ENCODE results near the gene PRAMEF12. TPM values are rescaled to one million over a fixed set of nuclear protein-coding genes. Genes with fewer than 3 reads are reported as not detected.

PRAMEF12 gene
- total RNA-seq, 4 donors from 2014 or later = not detected

GRCh38 chr1:12762766-12763165 lies 10.8 kb upstream of the PRAMEF12 start:
- no peak overlapping the region for H3K4me3 ChIP-seq (ENCODE audit: low read depth, poor library complexity, severe bottlenecking)
- no peak for TF ChIP-seq POLR2A (IDR thresholded peaks at IDR 0.05)
- no peak for TF ChIP-seq CTCF (IDR thresholded peaks at IDR 0.05)
- DNase-seq (ENCODE audit: low spot score in 2 of 2) = no peak
- intact Hi-C loops (cut with DNase I; ENCODE audit: low total_unique reads) = no loop called here
- WGBS, 2 donors = 75 to 80% methylated on average over 7 of the region's 7 CpGs

GRCh38 chr1:12763479-12763878 lies 10.1 kb upstream of the PRAMEF12 start:
- intact Hi-C loops (cut with DNase I; ENCODE audit: low total_unique reads) = no loop called here
- DNase-seq (ENCODE audit: low spot score in 2 of 2) = no peak
- TF ChIP-seq POLR2A (IDR thresholded peaks at IDR 0.05) = no peak
- no peak for TF ChIP-seq CTCF (IDR thresholded peaks at IDR 0.05)
- no peak overlapping the region for H3K4me3 ChIP-seq (ENCODE audit: low read depth, poor library complexity, severe bottlenecking)
- 59 to 61% methylated on average over 4 of the region's 4 CpGs for WGBS, 2 donors

- no peak for DNase-seq (ENCODE audit: low spot score in 2 of 2)
- TF ChIP-seq CTCF (IDR thresholded peaks at IDR 0.05) = no peak
- TF ChIP-seq POLR2A (IDR thresholded peaks at IDR 0.05) = no peak
- WGBS, 2 donors = 60 to 62% methylated on average over 5 of the region's 5 CpGs
- no peak overlapping the region for H3K4me3 ChIP-seq (ENCODE audit: low read depth, poor library complexity, severe bottlenecking)
- intact Hi-C loops (cut with DNase I; ENCODE audit: low total_unique reads) = no loop called here
Observed at GRCh38 chr1:12764016-12764415, 9.5 kb upstream of the PRAMEF12 start.

- DNase-seq (ENCODE audit: low spot score in 2 of 2) = no peak
- intact Hi-C loops (cut with DNase I; ENCODE audit: low total_unique reads) = no loop called here
- TF ChIP-seq CTCF (IDR thresholded peaks at IDR 0.05) = no peak
- TF ChIP-seq POLR2A (IDR thresholded peaks at IDR 0.05) = no peak
- H3K4me3 ChIP-seq (ENCODE audit: low read depth, poor library complexity, severe bottlenecking) = no peak overlapping the region
- 56 to 81% methylated on average over 2 of the region's 2 CpGs for WGBS, 2 donors
Observed at GRCh38 chr1:12769031-12769430, 4.5 kb upstream of the PRAMEF12 start.

GRCh38 chr1:12769976-12770505 lies 3.5 kb upstream of the PRAMEF12 start:
- intact Hi-C loops (cut with DNase I; ENCODE audit: low total_unique reads) = no loop called here
- TF ChIP-seq POLR2A (IDR thresholded peaks at IDR 0.05) (no peak), CTCF (IDR thresholded peaks at IDR 0.05) (no peak)
- DNase-seq (ENCODE audit: low spot score in 2 of 2) = no peak
- WGBS, 2 donors = 58 to 67% methylated on average over 7 of the region's 7 CpGs
- no peak overlapping the region for H3K4me3 ChIP-seq (ENCODE audit: low read depth, poor library complexity, severe bottlenecking)

- WGBS, 2 donors = 81 to 100% methylated on average over 1 to 2 of the region's 2 CpGs
- TF ChIP-seq POLR2A (IDR thresholded peaks at IDR 0.05) = no peak
- no peak for TF ChIP-seq CTCF (IDR thresholded peaks at IDR 0.05)
- intact Hi-C loops (cut with DNase I; ENCODE audit: low total_unique reads) = no loop called here
Observed at GRCh38 chr1:12770620-12771019, 2.9 kb upstream of the PRAMEF12 start.

More at GRCh38 chr1:12770620-12771019, 2.9 kb upstream of the PRAMEF12 start:
- H3K4me3 ChIP-seq (ENCODE audit: low read depth, poor library complexity, severe bottlenecking) = no peak overlapping the region
- peak in 1 of 2 donors; percentile 50 for DNase-seq (ENCODE audit: low spot score in 2 of 2)
